Prostate gland (tissue), 2 donors: Measurements from ENCODE around the gene RUNX2. TPM values are rescaled to one million over a fixed set of nuclear protein-coding genes. Genes with fewer than 3 reads are reported as not detected.

Experiments used
- DNase-seq: peaks from one replicate; pipeline ENCODE4 v3.0.0-alpha.2; 2019; ENCODE audit warnings: low spot score
- H3K27ac ChIP-seq, 2 donors: fragments of 200-600 bp; sonication (generic); 2 replicates each; pipeline ENCODE4 v1.5.1; 2017 to 2019
- H3K27me3 ChIP-seq: fragments of 200-600 bp; sonication (generic); replicated peaks from 2 replicates; pipeline ENCODE4 v1.5.1; 2019; ENCODE audit not compliant: insufficient read depth
- H3K36me3 ChIP-seq, 2 donors: fragments of 200-600 bp; sonication (generic); 1 replicate in 1 of 2; 2 replicates in 1 of 2; pipeline versions ENCODE4 v1.5.1 to v1.8.1; 2017 to 2019
- H3K4me1 ChIP-seq: fragments of 200-600 bp; sonication (generic); replicated peaks from 2 replicates; pipeline ENCODE4 v1.5.1; 2019
- H3K4me3 ChIP-seq, 2 donors: fragments of 200-600 bp; sonication (generic); 2 replicates each; pipeline ENCODE4 v1.5.1; 2017 to 2019
- H3K9me3 ChIP-seq: fragments of 200-600 bp; sonication (generic); 2 replicates; pipeline ENCODE4 v1.5.1; 2017
- POLR2A ChIP-seq: fragments of 450-650 bp; IDR thresholded peaks from one replicate; pipeline ENCODE4 v1.6.1; 2016; ENCODE audit warnings: antibody characterized with exemption, mild to moderate bottlenecking
- POLR2AphosphoS5 ChIP-seq: sonication (generic); formaldehyde crosslinking; IDR thresholded peaks from one replicate; pipeline ENCODE4 v1.6.1; 2017; ENCODE audit warnings: antibody characterized with exemption
- WGBS: methylation state at CpG from one replicate; pipeline ENCODE4 v1.1.5; 2018; 5-methylcytosine and 5-hydroxymethylcytosine counted together
- intact Hi-C: fragments of 100-400 bp; cut with DNase I; formaldehyde crosslinking; loops from one replicate; pipeline ENCODE4 v1.14.2; 2022
- total RNA-seq, 2 donors: library from RNA; depleted of rRNA; stranded (reverse); fragments of >200 nt; gene quantifications; one replicate each; pipeline ENCODE4 v1.1.0, GENCODE V29; 2016
- TF ChIP-seq, protein P1 (sequence below), 4 experiments: fragments of 200-600 bp in 2 of 4; fragments of 450-650 bp in 2 of 4; sonication (generic) in 2 of 4; IDR thresholded peaks; 1 replicate in 3 of 4; 2 replicates in 1 of 4; pipeline ENCODE4 v1.5.1; 2016 to 2019; ENCODE audit warnings: antibody characterized with exemption in 4 of 4, mild to moderate bottlenecking in 2 of 4, moderate library complexity in 2 of 4

The RUNX2 gene
- total RNA-seq, 2 donors from 2014 or later, result 9.2 to 10.7 TPM

- DNase-seq, result no peak
- intact Hi-C loops, result no loop called here
- Histone ChIP-seq H3K36me3 (no peaks in the 10 kb centered on the region), H3K27me3 (no peaks in the 10 kb centered on the region), H3K27ac (no peak overlapping the region), H3K4me3 (no peak overlapping the region), H3K9me3 (no peaks in the 10 kb centered on the region), H3K4me1 (no peaks in the 10 kb centered on the region)
- TF ChIP-seq POLR2AphosphoS5, result no peak
- TF ChIP-seq, protein P1, sequence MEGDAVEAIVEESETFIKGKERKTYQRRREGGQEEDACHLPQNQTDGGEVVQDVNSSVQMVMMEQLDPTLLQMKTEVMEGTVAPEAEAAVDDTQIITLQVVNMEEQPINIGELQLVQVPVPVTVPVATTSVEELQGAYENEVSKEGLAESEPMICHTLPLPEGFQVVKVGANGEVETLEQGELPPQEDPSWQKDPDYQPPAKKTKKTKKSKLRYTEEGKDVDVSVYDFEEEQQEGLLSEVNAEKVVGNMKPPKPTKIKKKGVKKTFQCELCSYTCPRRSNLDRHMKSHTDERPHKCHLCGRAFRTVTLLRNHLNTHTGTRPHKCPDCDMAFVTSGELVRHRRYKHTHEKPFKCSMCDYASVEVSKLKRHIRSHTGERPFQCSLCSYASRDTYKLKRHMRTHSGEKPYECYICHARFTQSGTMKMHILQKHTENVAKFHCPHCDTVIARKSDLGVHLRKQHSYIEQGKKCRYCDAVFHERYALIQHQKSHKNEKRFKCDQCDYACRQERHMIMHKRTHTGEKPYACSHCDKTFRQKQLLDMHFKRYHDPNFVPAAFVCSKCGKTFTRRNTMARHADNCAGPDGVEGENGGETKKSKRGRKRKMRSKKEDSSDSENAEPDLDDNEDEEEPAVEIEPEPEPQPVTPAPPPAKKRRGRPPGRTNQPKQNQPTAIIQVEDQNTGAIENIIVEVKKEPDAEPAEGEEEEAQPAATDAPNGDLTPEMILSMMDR (IDR thresholded peaks at IDR 0.05), result no peak
- TF ChIP-seq POLR2A, result no peak
- WGBS, result 88% methylated on average over 9 of the region's 9 CpGs
These were observed 359.4 kb downstream of the RUNX2 start for GRCh38 chr6:45687570-45687969.

DNA sequence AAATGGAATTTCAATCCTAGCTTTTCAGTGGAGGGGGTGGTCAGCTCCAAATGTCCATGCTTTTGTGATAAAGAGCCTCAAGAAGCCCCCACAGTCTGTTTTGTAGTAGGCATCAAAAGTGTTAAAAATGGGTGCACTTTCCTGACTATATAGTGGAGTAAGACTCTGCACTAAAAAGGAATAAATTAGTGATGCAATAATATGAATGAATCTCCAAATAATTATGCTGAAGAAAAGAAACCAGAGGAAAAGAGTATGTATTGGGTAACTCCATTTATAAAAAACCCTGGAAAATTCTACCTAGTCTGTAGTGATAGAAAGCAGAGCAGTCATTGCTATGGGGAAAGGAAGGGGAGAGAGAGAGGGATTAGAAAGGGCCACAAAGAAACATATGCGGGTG is 360.1 kb downstream of the RUNX2 start:
- intact Hi-C loops, result no loop called here
- Histone ChIP-seq H3K27ac (no peak overlapping the region), H3K4me1 (no peaks in the 10 kb centered on the region), H3K27me3 (no peaks in the 10 kb centered on the region), H3K4me3 (no peak overlapping the region), H3K9me3 (no peaks in the 10 kb centered on the region), H3K36me3 (no peaks in the 10 kb centered on the region)
- 92% methylated on average over 1 of the region's 1 CpG for WGBS
- TF ChIP-seq, protein P1 (IDR thresholded peaks at IDR 0.05), result no peak
- no peak for TF ChIP-seq POLR2A
- no peak for DNase-seq

- Histone ChIP-seq H3K27me3 (no peaks in the 10 kb centered on the region), H3K9me3 (no peaks in the 10 kb centered on the region), H3K4me3 (no peak overlapping the region), H3K27ac (no peak overlapping the region), H3K4me1 (no peaks in the 10 kb centered on the region), H3K36me3 (no peaks in the 10 kb centered on the region)
- TF ChIP-seq, protein P1 (IDR thresholded peaks at IDR 0.05), result no peak
- TF ChIP-seq POLR2AphosphoS5 (no peak), POLR2A (no peak)
- intact Hi-C loops, result no loop called here
- DNase-seq, result no peak
- WGBS, result 93% methylated on average over 2 of the region's 2 CpGs
These were observed 361.9 kb downstream of the RUNX2 start for GRCh38 chr6:45689926-45690615.

DNA sequence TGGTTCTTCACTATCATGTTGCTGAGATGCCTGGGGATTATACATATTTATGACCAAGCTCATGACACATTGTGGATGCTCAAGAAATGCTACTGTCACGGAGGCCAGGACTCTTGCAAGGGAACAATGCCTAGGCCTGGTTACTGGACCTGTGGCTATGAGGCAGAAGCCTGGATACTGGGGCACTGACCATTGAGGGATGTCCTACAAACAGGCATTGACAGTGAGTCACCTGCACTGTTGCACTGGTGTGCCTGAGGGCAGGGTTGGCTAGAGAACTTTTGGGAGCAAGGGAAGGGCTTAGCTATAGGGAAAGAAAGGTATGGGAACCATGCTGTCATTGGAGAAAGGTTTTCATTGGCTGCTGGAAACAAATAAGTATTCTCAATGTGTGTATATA is 362.7 kb downstream of the RUNX2 start:
- DNase-seq, result no peak
- 94% methylated on average over 1 of the region's 1 CpG for WGBS

DNA sequence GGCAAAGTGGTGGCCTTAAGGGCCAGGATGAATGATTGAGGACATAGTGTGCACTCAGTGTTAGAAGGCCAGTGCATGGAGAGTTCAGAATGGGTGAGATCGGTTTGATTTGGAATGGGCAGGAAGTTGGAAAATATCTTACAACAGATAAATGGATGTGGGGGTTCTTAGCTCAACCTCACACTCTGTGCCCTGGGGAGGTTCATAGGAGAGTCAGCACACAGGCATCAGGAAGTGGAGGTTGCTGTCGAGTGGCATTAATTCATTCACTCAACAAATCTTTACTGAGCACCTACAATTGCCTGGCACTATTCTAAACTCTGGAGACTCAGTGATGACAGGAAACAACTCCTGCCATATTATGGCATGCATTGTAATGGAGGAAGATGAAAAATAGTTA is 363.3 kb downstream of the RUNX2 start:
- H3K27ac ChIP-seq, result no peak overlapping the region
- no peak for DNase-seq
- H3K4me3 ChIP-seq, result no peak overlapping the region
- H3K9me3 ChIP-seq, result no peaks in the 10 kb centered on the region
- intact Hi-C loops, result no loop called here
- H3K27me3 ChIP-seq, result no peaks in the 10 kb centered on the region
- 87% methylated on average over 2 of the region's 2 CpGs for WGBS
- TF ChIP-seq POLR2A, result no peak
- TF ChIP-seq, protein P1 (IDR thresholded peaks at IDR 0.05), result no peak
- no peak for TF ChIP-seq POLR2AphosphoS5
- H3K36me3 ChIP-seq, result no peaks in the 10 kb centered on the region
- no peaks in the 10 kb centered on the region for H3K4me1 ChIP-seq

More for the DNA sequence above, 362.7 kb downstream of the RUNX2 start:
- H3K27ac ChIP-seq, result no peak overlapping the region
- H3K27me3 ChIP-seq, result no peaks in the 10 kb centered on the region
- no peaks in the 10 kb centered on the region for H3K36me3 ChIP-seq
- H3K4me1 ChIP-seq, result no peaks in the 10 kb centered on the region
- no peak overlapping the region for H3K4me3 ChIP-seq
- TF ChIP-seq POLR2AphosphoS5, result no peak
- H3K9me3 ChIP-seq, result no peaks in the 10 kb centered on the region
- intact Hi-C loops, result no loop called here
